H1 (cell line): ENCODE data around the gene RRM2. TPM values are rescaled to one million over a fixed set of nuclear protein-coding genes. Genes with fewer than 3 reads are reported as not detected.

Experiments
- MAFK ChIP-seq: IDR thresholded peaks from 2 replicates; pipeline ENCODE4 v1.6.1; 2012; ENCODE audit warnings: low read depth, mild to moderate bottlenecking, improper control_type of control experiment, low read length
- polyA plus RNA-seq, 7 experiments: library from polyadenylated mRNA; depleted of rRNA in 3 of 7; stranded (reverse) in 5 of 7; unstranded in 2 of 7; fragments of >200 nt in 5 of 7; fragments of 200-250 nt in 2 of 7; gene quantifications; 1 replicate in 5 of 7; 2 replicates in 1 of 7; 4 replicates in 1 of 7; pipeline versions ENCODE4 v1.2.1 to v1.2.3, GENCODE V29; 2011 to 2013; ENCODE audit warnings: missing spikeins in 2 of 7, mixed read lengths in 2 of 7
- total RNA-seq: library from RNA; stranded (reverse); fragmentation: NEBNext Ultra II Directional; extraction: Animal tissue kit (Norgen Biotek cat#: 25700); gene quantifications from 2 replicates; pipeline ENCODE4 v1.2.1, GENCODE V29; 2021

RRM2 gene
- total and polyA plus RNA-seq, 2 of the 8 experiments (the other 6 are each of a cell fraction or from before 2014, with no cell fraction given) = 37.7 to 215 TPM

DNA sequence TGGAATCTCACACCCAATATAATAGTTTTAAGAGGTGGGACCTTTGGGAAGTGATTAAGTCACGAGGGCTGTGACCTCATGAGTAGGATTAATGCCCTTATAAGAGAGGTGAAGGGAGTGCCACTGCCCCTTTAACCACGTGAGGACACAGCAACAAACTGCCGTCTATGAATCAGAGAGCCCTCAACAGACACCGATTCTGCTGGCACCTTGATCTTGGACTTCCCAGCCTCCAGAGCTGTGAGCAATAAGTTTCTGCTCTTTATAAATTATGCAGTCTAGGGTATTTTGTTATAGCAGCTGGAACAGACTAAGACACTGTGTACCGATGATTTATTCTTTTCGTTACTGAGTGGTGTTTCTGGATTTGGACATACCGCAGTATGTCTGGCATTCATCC lies 56.2 kb downstream of the RRM2 start (continued):
- no peak for TF ChIP-seq MAFK
